MM.1S (cell line): Measurements from ENCODE around the gene CEP104.

ENCODE experiments used
- EZH2 ChIP-seq: fragments of 300-600 bp; sonication (generic); optimal IDR thresholded peaks from 2 replicates; pipeline ENCODE3; 2017; ENCODE audit warnings: low read depth, mild to moderate bottlenecking, antibody characterized with exemption, low read length, mixed read lengths
- EZH2phosphoT487 ChIP-seq: fragments of 300-600 bp; sonication (generic); IDR thresholded peaks from 2 replicates; pipeline ENCODE4 v1.6.1; 2018; ENCODE audit warnings: antibody characterized with exemption, low read length
- TF ChIP-seq, protein P1 (sequence below): fragments of 300-600 bp; sonication (generic); IDR thresholded peaks from 2 replicates; pipeline ENCODE4 v1.5.1; 2016; ENCODE audit warnings: antibody characterized with exemption, low read length, mixed read lengths

DNA sequence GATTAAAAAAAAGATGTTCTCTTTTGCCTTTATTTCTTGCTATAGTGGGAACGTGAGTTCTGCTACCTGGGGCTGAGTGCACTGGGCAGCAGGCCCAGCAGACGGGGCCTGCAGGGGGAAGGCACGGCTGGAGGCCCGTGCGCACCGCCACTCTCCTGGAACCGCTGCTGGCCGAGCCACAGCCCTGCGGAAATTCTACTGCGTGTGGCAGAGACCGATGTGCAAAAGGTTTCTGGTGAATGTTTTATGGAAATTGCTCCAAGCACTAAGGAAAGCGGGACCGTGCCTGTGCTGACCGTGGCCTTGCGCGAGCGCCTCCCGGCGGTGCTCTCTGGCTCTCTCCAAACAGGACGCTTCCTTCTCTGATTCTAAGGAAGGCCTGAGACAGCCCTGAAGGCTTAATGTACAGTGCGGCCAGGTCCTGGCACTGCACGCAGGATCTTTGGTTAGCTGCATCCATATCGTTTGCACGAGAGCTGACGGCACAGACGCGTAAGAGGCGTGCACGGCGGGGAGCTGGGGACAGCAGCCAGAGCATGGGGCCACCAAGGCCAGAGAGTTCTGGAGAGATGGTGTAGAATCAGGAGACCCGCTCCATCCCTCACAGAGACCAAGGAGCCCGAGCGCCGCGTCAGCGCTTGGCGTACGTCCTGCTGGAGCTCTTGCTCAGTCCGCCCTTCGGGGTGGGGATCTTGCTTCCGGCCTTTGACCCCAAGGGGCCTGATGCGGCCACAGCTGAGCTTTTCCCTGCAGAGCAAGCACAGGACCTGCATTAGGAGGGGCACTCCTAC lies 42.0 kb downstream of the CEP104 start:
- TF ChIP-seq, protein P1, sequence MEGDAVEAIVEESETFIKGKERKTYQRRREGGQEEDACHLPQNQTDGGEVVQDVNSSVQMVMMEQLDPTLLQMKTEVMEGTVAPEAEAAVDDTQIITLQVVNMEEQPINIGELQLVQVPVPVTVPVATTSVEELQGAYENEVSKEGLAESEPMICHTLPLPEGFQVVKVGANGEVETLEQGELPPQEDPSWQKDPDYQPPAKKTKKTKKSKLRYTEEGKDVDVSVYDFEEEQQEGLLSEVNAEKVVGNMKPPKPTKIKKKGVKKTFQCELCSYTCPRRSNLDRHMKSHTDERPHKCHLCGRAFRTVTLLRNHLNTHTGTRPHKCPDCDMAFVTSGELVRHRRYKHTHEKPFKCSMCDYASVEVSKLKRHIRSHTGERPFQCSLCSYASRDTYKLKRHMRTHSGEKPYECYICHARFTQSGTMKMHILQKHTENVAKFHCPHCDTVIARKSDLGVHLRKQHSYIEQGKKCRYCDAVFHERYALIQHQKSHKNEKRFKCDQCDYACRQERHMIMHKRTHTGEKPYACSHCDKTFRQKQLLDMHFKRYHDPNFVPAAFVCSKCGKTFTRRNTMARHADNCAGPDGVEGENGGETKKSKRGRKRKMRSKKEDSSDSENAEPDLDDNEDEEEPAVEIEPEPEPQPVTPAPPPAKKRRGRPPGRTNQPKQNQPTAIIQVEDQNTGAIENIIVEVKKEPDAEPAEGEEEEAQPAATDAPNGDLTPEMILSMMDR, result no peak
- TF ChIP-seq EZH2 (no peak), EZH2phosphoT487 (no peak)
